Measurements from ENCODE around the gene HOXB8.
A peak's percentile ranks its signal among the peaks of the same experiment; 100 is the strongest.

HOXB8 gene

GRCh38 chr17:48596000-48596734, 18.9 kb downstream of the HOXB8 start:
- peak in 1 of 2 experiments; percentile 45 for DNase-seq

GRCh38 chr17:48595278-48595999, 19.7 kb downstream of the HOXB8 start:
- no peak for DNase-seq

- no peak for DNase-seq
Observed at GRCh38 chr17:48594538-48595277, 20.4 kb downstream of the HOXB8 start.

- peak; percentile 77 to 78 for DNase-seq
Observed at GRCh38 chr17:48593840-48594537, 21.1 kb downstream of the HOXB8 start.

- no peak for DNase-seq
Observed at GRCh38 chr17:48593126-48593829, 21.8 kb downstream of the HOXB8 start, which contains the start of gene HOXB5. Gene HOXB5 (minus strand): TSS chr17:48593779. CDS start chr17:48593682, 97 bp downstream.

GRCh38 chr17:48592577-48592976, 22.5 kb downstream of the HOXB8 start:
- DNase-seq = no peak

GRCh38 chr17:48592057-48592514, 23.0 kb downstream of the HOXB8 start:
- no peak for DNase-seq

GRCh38 chr17:48591255-48592056, 23.6 kb downstream of the HOXB8 start:
- DNase-seq = no peak

GRCh38 chr17:48590607-48591161, 24.4 kb downstream of the HOXB8 start:
- DNase-seq = no peak

- no peak for DNase-seq
Observed at GRCh38 chr17:48589831-48590606, 25.1 kb downstream of the HOXB8 start, which contains the start of gene HOXB3. Gene HOXB3 (minus strand): TSS chr17:48590241. CDS start chr17:48552474, 37,767 bp downstream.

- DNase-seq = no peak
Observed at GRCh38 chr17:48589060-48589830, 25.8 kb downstream of the HOXB8 start.

GRCh38 chr17:48588528-48588927, 26.6 kb downstream of the HOXB8 start:
- DNase-seq = no peak

- DNase-seq = no peak
Observed at GRCh38 chr17:48588074-48588415, 27.0 kb downstream of the HOXB8 start.

- no peak for DNase-seq
Observed at GRCh38 chr17:48587276-48588073, 27.6 kb downstream of the HOXB8 start.

- no peak for DNase-seq
Observed at GRCh38 chr17:48586355-48587258, 28.5 kb downstream of the HOXB8 start.

- no peak for DNase-seq
Observed at GRCh38 chr17:48584223-48584741, 30.8 kb downstream of the HOXB8 start.

- no peak for DNase-seq
Observed at GRCh38 chr17:48583708-48584222, 31.3 kb downstream of the HOXB8 start.
